Vagina (tissue), 2 donors: ENCODE data around the gene ZNF586. TPM values are rescaled to one million over a fixed set of nuclear protein-coding genes. Genes with fewer than 3 reads are reported as not detected.

Source experiments
- DNase-seq, 2 donors: peaks; one replicate each; pipeline ENCODE4 v3.0.0-alpha.2; 2017; ENCODE audit errors: extremely low spot score in 2 of 2
- H3K27ac ChIP-seq: fragments of 200-600 bp; sonication (generic); one replicate; pipeline ENCODE4 v1.5.1; 2019
- H3K27me3 ChIP-seq: fragments of 200-600 bp; sonication (generic); one replicate; pipeline ENCODE4 v1.5.1; 2019
- H3K36me3 ChIP-seq, 2 donors: fragments of 200-600 bp; sonication (generic); one replicate each; pipeline ENCODE4 v1.5.1; 2017 to 2019
- H3K4me1 ChIP-seq: fragments of 200-600 bp; sonication (generic); one replicate; pipeline ENCODE4 v1.5.1; 2019
- H3K4me3 ChIP-seq, 2 donors: fragments of 200-600 bp; sonication (generic); 1 replicate in 1 of 2; 2 replicates in 1 of 2; pipeline ENCODE4 v1.5.1; 2016 to 2019
- H3K9me3 ChIP-seq: fragments of 200-600 bp; sonication (generic); one replicate; pipeline ENCODE4 v1.5.1; 2019
- CTCF ChIP-seq, 3 experiments: fragments of 450-650 bp in 2 of 3; fragments of 200-600 bp in 1 of 3; sonication (generic) in 1 of 3; IDR thresholded peaks; one replicate each; pipeline ENCODE4 v1.5.1; 2017 to 2019; ENCODE audit warnings: antibody characterized with exemption in 3 of 3, mild to moderate bottlenecking in 2 of 3, moderate library complexity in 2 of 3
- POLR2A ChIP-seq, 2 donors: fragments of 450-650 bp; IDR thresholded peaks; one replicate each; pipeline ENCODE4 v1.6.1; 2017; ENCODE audit warnings: antibody characterized with exemption in 2 of 2, mild to moderate bottlenecking in 2 of 2, moderate library complexity in 2 of 2
- POLR2AphosphoS5 ChIP-seq, 2 donors: sonication (generic); formaldehyde crosslinking; IDR thresholded peaks; one replicate each; pipeline ENCODE4 v1.9.0; 2017; ENCODE audit warnings: antibody characterized with exemption in 2 of 2, mild to moderate bottlenecking in 2 of 2, low read depth in 1 of 2; ENCODE audit not compliant: insufficient read depth in 1 of 2
- intact Hi-C: fragments of 100-400 bp; cut with DNase I; formaldehyde crosslinking; loops from one replicate; pipeline ENCODE4 v1.15.1; 2023
- total RNA-seq: library from RNA; depleted of rRNA; stranded (reverse); fragments of >200 nt; gene quantifications from one replicate; pipeline ENCODE4 v1.2.3, GENCODE V29; 2016

ZNF586 gene
- total RNA-seq, 1 donor from 2014 or later: 24.3 TPM

- H3K4me1 ChIP-seq: no peaks in the 10 kb centered on the region
- H3K4me3 ChIP-seq: no peak overlapping the region
- intact Hi-C loops: no loop called here
- no peak overlapping the region for H3K27ac ChIP-seq
- peaks cover 7 to 97% of the 10 kb centered on the region in 2 donors for H3K36me3 ChIP-seq
- no peak for DNase-seq
- TF ChIP-seq CTCF (IDR thresholded peaks at IDR 0.05) (no peak), POLR2A (IDR thresholded peaks at IDR 0.05) (no peak), POLR2AphosphoS5 (IDR thresholded peaks at IDR 0.05; ENCODE audit: insufficient read depth in 1 of 2, low read depth in 1 of 2) (no peak)
- H3K9me3 ChIP-seq: peaks cover 72% of the 10 kb centered on the region
- H3K27me3 ChIP-seq: no peaks in the 10 kb centered on the region
Measured at GRCh38 chr19:57755031-57755430, 14.4 kb upstream of the ZNF586 start.

- peaks cover 2 to 93% of the 10 kb centered on the region in 2 donors for H3K36me3 ChIP-seq
- TF ChIP-seq POLR2A (IDR thresholded peaks at IDR 0.05): no peak
- no peak for TF ChIP-seq CTCF (IDR thresholded peaks at IDR 0.05)
- no peak for TF ChIP-seq POLR2AphosphoS5 (IDR thresholded peaks at IDR 0.05; ENCODE audit: insufficient read depth in 1 of 2, low read depth in 1 of 2)
- no peak for DNase-seq
- no peaks in the 10 kb centered on the region for H3K4me1 ChIP-seq
- no peak overlapping the region for H3K4me3 ChIP-seq
- peaks cover 43% of the 10 kb centered on the region for H3K9me3 ChIP-seq
- no peaks in the 10 kb centered on the region for H3K27me3 ChIP-seq
- intact Hi-C loops: no loop called here
- H3K27ac ChIP-seq: no peak overlapping the region
Measured at GRCh38 chr19:57757941-57758340, 11.5 kb upstream of the ZNF586 start.

GRCh38 chr19:57759096-57759495 is 10.4 kb upstream of the ZNF586 start:
- intact Hi-C loops: no loop called here
- no peak for TF ChIP-seq CTCF (IDR thresholded peaks at IDR 0.05)
- no peak for TF ChIP-seq POLR2AphosphoS5 (IDR thresholded peaks at IDR 0.05; ENCODE audit: insufficient read depth in 1 of 2, low read depth in 1 of 2)
- TF ChIP-seq POLR2A (IDR thresholded peaks at IDR 0.05): no peak
- peaks cover 35% of the 10 kb centered on the region for H3K9me3 ChIP-seq
- H3K4me3 ChIP-seq: no peak overlapping the region
- DNase-seq: no peak
- H3K36me3 ChIP-seq: peaks cover 0 to 93% of the 10 kb centered on the region in 2 donors
- no peaks in the 10 kb centered on the region for H3K4me1 ChIP-seq
- H3K27ac ChIP-seq: no peak overlapping the region
- H3K27me3 ChIP-seq: no peaks in the 10 kb centered on the region

GRCh38 chr19:57771417-57771816 is 1.9 kb downstream of the ZNF586 start:
- H3K36me3 ChIP-seq: peaks cover 0 to 57% of the 10 kb centered on the region in 2 donors
- no peak for DNase-seq
- no peak overlapping the region for H3K27ac ChIP-seq
- intact Hi-C loops: no loop called here
- H3K27me3 ChIP-seq: no peaks in the 10 kb centered on the region
- no peak for TF ChIP-seq POLR2A (IDR thresholded peaks at IDR 0.05)
- no peak for TF ChIP-seq POLR2AphosphoS5 (IDR thresholded peaks at IDR 0.05; ENCODE audit: insufficient read depth in 1 of 2, low read depth in 1 of 2)
- no peak for TF ChIP-seq CTCF (IDR thresholded peaks at IDR 0.05)
- H3K4me1 ChIP-seq: no peaks in the 10 kb centered on the region
- no peak overlapping the region for H3K4me3 ChIP-seq
- H3K9me3 ChIP-seq: peaks cover 17% of the 10 kb centered on the region

- H3K27ac ChIP-seq: no peak overlapping the region
- no peaks in the 10 kb centered on the region for H3K4me1 ChIP-seq
- peaks cover 38% of the 10 kb centered on the region for H3K9me3 ChIP-seq
- no peaks in the 10 kb centered on the region for H3K27me3 ChIP-seq
- intact Hi-C loops: no loop called here
- peaks cover 0 to 72% of the 10 kb centered on the region in 2 donors for H3K36me3 ChIP-seq
- no peak overlapping the region for H3K4me3 ChIP-seq
- DNase-seq: no peak
- TF ChIP-seq POLR2A (IDR thresholded peaks at IDR 0.05) (no peak), CTCF (IDR thresholded peaks at IDR 0.05) (no peak), POLR2AphosphoS5 (IDR thresholded peaks at IDR 0.05; ENCODE audit: insufficient read depth in 1 of 2, low read depth in 1 of 2) (no peak)
Measured at GRCh38 chr19:57773488-57773887, 4.0 kb downstream of the ZNF586 start.
